HepG2 (cell line): ENCODE data around the gene C14orf119.
A peak's percentile ranks its signal among the peaks of the same experiment; 100 is the strongest.

Source experiments
- AHDC1 ChIP-seq: sonication (generic); formaldehyde crosslinking; IDR thresholded peaks from 2 replicates; pipeline ENCODE4 v1.5.1; 2020; ENCODE audit warnings: mild to moderate bottlenecking, missing genetic modification reagents, borderline replicate concordance
- CTCF ChIP-seq: sonication (generic); formaldehyde crosslinking; IDR thresholded peaks from 2 replicates; pipeline ENCODE4 v1.5.0; 2020; ENCODE audit warnings: mild to moderate bottlenecking, missing genetic modification reagents, moderate library complexity
- HNF1B ChIP-seq: sonication (generic); formaldehyde crosslinking; IDR thresholded peaks from 2 replicates; pipeline ENCODE4 v1.5.1; 2020; ENCODE audit warnings: mild to moderate bottlenecking, moderate library complexity, missing genetic modification reagents
- MLX ChIP-seq: IDR thresholded peaks from 2 replicates; pipeline ENCODE4 v1.6.1; 2016
- NFRKB ChIP-seq: fragments of 450-650 bp; IDR thresholded peaks from 2 replicates; pipeline ENCODE4 v1.6.1; 2017
- TBP ChIP-seq: sonication (generic); formaldehyde crosslinking; IDR thresholded peaks from 2 replicates; pipeline ENCODE4 v1.5.0; 2020; ENCODE audit warnings: missing genetic modification reagents
- ZFP91 ChIP-seq: sonication (generic); formaldehyde crosslinking; IDR thresholded peaks from 2 replicates; pipeline ENCODE4 v1.9.0; 2022; ENCODE audit warnings: missing genetic modification reagents, mild to moderate bottlenecking, borderline replicate concordance
- ZFYVE20 ChIP-seq: sonication (generic); formaldehyde crosslinking; IDR thresholded peaks from 2 replicates; pipeline ENCODE4 v1.8.0; 2023; ENCODE audit warnings: low read depth, mild to moderate bottlenecking, moderate library complexity, missing genetic modification reagents, borderline replicate concordance
- ZNF232 ChIP-seq: sonication (generic); formaldehyde crosslinking; IDR thresholded peaks from 2 replicates; pipeline ENCODE4 v1.4.0; 2020; ENCODE audit warnings: missing genetic modification reagents, borderline replicate concordance
- ZNF251 ChIP-seq: sonication (generic); formaldehyde crosslinking; IDR thresholded peaks from 2 replicates; pipeline ENCODE4 v1.9.0; 2021; ENCODE audit warnings: mild to moderate bottlenecking, missing genetic modification reagents
- ZNF614 ChIP-seq: IDR thresholded peaks from 2 replicates; pipeline ENCODE4 v1.6.1; 2018; ENCODE audit warnings: missing biosample characterization, missing genetic modification reagents, inconsistent platforms, borderline replicate concordance
- ZNF792 ChIP-seq: IDR thresholded peaks from 2 replicates; pipeline ENCODE4 v1.6.1; 2016

GRCh38 chr14:23071244-23071920 lies 23.9 kb upstream of the C14orf119 start:
- 0 out of 2 replicates have a peak, but pooled peaks have one; percentile 47 for TF ChIP-seq ZFYVE20
- TF ChIP-seq CTCF: peak; percentile 40
- TF ChIP-seq TBP (CRISPR knock-in tag): 0 out of 2 replicates have a peak, but pooled peaks have one; percentile 41
- peak; percentile 29 for TF ChIP-seq MLX
- TF ChIP-seq ZNF251 (CRISPR knock-in tag): no peak
- peak; percentile 68 for TF ChIP-seq HNF1B (CRISPR knock-in tag)
- TF ChIP-seq ZFP91 (CRISPR knock-in tag): peak; percentile 90
- TF ChIP-seq ZNF614: peak; percentile 75
- peak; percentile 57; the same call in 1 of the 2 replicates for TF ChIP-seq NFRKB
- peak; percentile 73; the same call in 1 of the 2 replicates for TF ChIP-seq ZNF232 (CRISPR knock-in tag)
- TF ChIP-seq ZNF792 (CRISPR knock-in tag): peak; percentile 92
- no peak for TF ChIP-seq AHDC1 (CRISPR knock-in tag)
